GM23338 (cell line): ENCODE results near the gene MPRIP. TPM values are rescaled to one million over a fixed set of nuclear protein-coding genes. Genes with fewer than 3 reads are reported as not detected.

Experiments
- ATAC-seq: fragments of 200-7000 bp; cut with Tn5 transposase; 3 replicates; pipeline ENCODE4 v1.9.1; 2020
- DNase-seq: peaks from one replicate; pipeline ENCODE4 v3.0.0-alpha.2; 2015; ENCODE audit warnings: low spot score
- H2AFZ ChIP-seq: fragments of 200-600 bp; sonication (generic); 2 replicates; pipeline ENCODE4 v1.8.0; 2016; ENCODE audit warnings: antibody characterized with exemption, mild to moderate bottlenecking, moderate library complexity
- H3F3A ChIP-seq: fragments of 200-600 bp; sonication (generic); replicated peaks from 2 replicates; pipeline ENCODE4 v1.8.0; 2017; ENCODE audit warnings: antibody characterized with exemption, mixed run types, low read depth
- H3K27ac ChIP-seq: fragments of 200-600 bp; sonication (generic); 2 replicates; pipeline ENCODE4 v1.6.1; 2016; ENCODE audit warnings: low read depth
- H3K27me3 ChIP-seq: fragments of 200-600 bp; sonication (generic); 2 replicates; pipeline ENCODE4 v1.8.0; 2016; ENCODE audit warnings: mild to moderate bottlenecking, mixed run types, moderate library complexity; ENCODE audit not compliant: insufficient read depth
- H3K36me3 ChIP-seq: fragments of 200-600 bp; sonication (generic); 2 replicates; pipeline ENCODE4 v1.8.0; 2016; ENCODE audit warnings: mild to moderate bottlenecking; ENCODE audit not compliant: insufficient read depth
- H3K4me1 ChIP-seq: fragments of 200-600 bp; sonication (generic); 2 replicates; pipeline ENCODE4 v1.8.0; 2016; ENCODE audit warnings: mild to moderate bottlenecking, moderate library complexity; ENCODE audit not compliant: insufficient read depth
- H3K4me2 ChIP-seq: fragments of 200-600 bp; sonication (generic); 2 replicates; pipeline ENCODE4 v1.7.1; 2017; ENCODE audit warnings: mixed run types
- H3K4me3 ChIP-seq: fragments of 200-600 bp; sonication (generic); 2 replicates; pipeline ENCODE4 v1.6.1; 2016; ENCODE audit warnings: mixed run types
- H3K79me2 ChIP-seq: fragments of 200-600 bp; sonication (generic); replicated peaks from 2 replicates; pipeline ENCODE4 v1.8.0; 2017; ENCODE audit warnings: mild to moderate bottlenecking; ENCODE audit not compliant: insufficient read depth
- H3K9me2 ChIP-seq: fragments of 200-600 bp; sonication (generic); 2 replicates; pipeline ENCODE4 v1.8.0; 2017; ENCODE audit not compliant: insufficient read depth
- H4K20me1 ChIP-seq: fragments of 200-600 bp; sonication (generic); replicated peaks from 2 replicates; pipeline ENCODE4 v1.8.0; 2017; ENCODE audit warnings: mild to moderate bottlenecking; ENCODE audit not compliant: insufficient read depth
- H3K27ac Mint-ChIP-seq: 2 replicates; pipeline ENCODE4 v1.8.0; 2020; ENCODE audit warnings: inconsistent platforms, mild to moderate bottlenecking, moderate library complexity, mixed read lengths
- H3K27me3 Mint-ChIP-seq: 3 replicates; pipeline ENCODE4 v1.8.0; 2022; ENCODE audit warnings: low read depth, mild to moderate bottlenecking, moderate library complexity, mixed read lengths, inconsistent platforms; ENCODE audit not compliant: insufficient read depth, poor library complexity
- H3K36me3 Mint-ChIP-seq: 3 replicates; pipeline ENCODE4 v1.8.0; 2021; ENCODE audit warnings: low read depth, mild to moderate bottlenecking, inconsistent platforms, moderate library complexity, mixed read lengths
- H3K4me1 Mint-ChIP-seq: 3 replicates; pipeline ENCODE4 v1.8.0; 2020; ENCODE audit warnings: mild to moderate bottlenecking, inconsistent platforms, mixed read lengths
- H3K4me3 Mint-ChIP-seq: 3 replicates; pipeline ENCODE4 v1.8.0; 2021; ENCODE audit warnings: moderate library complexity, mild to moderate bottlenecking, inconsistent platforms, mixed read lengths
- H3K9me3 Mint-ChIP-seq: 3 replicates; pipeline ENCODE4 v1.8.0; 2020; ENCODE audit warnings: moderate library complexity, mild to moderate bottlenecking, inconsistent platforms, mixed read lengths
- CREB1 ChIP-seq: fragments of 250-450 bp; sonication (Bioruptor Pico); IDR thresholded peaks from 2 replicates; pipeline ENCODE4 v1.5.0; 2020; ENCODE audit warnings: low read depth, mild to moderate bottlenecking, moderate library complexity
- CTCF ChIP-seq, 2 experiments: fragments of 200-600 bp in 1 of 2; sonication (generic) in 1 of 2; conservative IDR thresholded peaks; 2 replicates each; pipeline versions ENCODE4 v1.5.1 to v1.6.1; 2016 to 2017; ENCODE audit warnings: antibody characterized with exemption in 2 of 2, low read depth in 2 of 2, mild to moderate bottlenecking in 2 of 2, moderate library complexity in 1 of 2
- ETS1 ChIP-seq: IDR thresholded peaks from 2 replicates; pipeline ENCODE4 v1.6.1; 2016; ENCODE audit warnings: antibody characterized with exemption
- EZH2 ChIP-seq: fragments of 200-600 bp; sonication (generic); IDR thresholded peaks from one replicate; pipeline ENCODE4 v1.8.0; 2017; ENCODE audit warnings: antibody characterized with exemption, mild to moderate bottlenecking, low read depth; ENCODE audit not compliant: unreplicated experiment
- EZH2phosphoT487 ChIP-seq: fragments of 200-600 bp; sonication (generic); IDR thresholded peaks from one replicate; pipeline ENCODE4 v1.8.1; 2018; ENCODE audit warnings: antibody characterized with exemption; ENCODE audit not compliant: unreplicated experiment
- JUNB ChIP-seq: IDR thresholded peaks from one replicate; pipeline ENCODE4 v1.6.1; 2016; ENCODE audit warnings: antibody characterized with exemption; ENCODE audit not compliant: unreplicated experiment
- NANOG ChIP-seq: IDR thresholded peaks from 2 replicates; pipeline ENCODE4 v1.6.1; 2016; ENCODE audit warnings: antibody characterized with exemption, borderline replicate concordance
- POLR2AphosphoS5 ChIP-seq: IDR thresholded peaks from 2 replicates; pipeline ENCODE4 v1.6.1; 2016; ENCODE audit warnings: antibody characterized with exemption, low read depth
- REST ChIP-seq: IDR thresholded peaks from one replicate; pipeline ENCODE4 v1.6.1; 2018; ENCODE audit warnings: antibody characterized with exemption; ENCODE audit not compliant: unreplicated experiment
- STAT1 ChIP-seq: IDR thresholded peaks from one replicate; pipeline ENCODE4 v1.6.1; 2016; ENCODE audit warnings: antibody characterized with exemption; ENCODE audit not compliant: unreplicated experiment
- ZNF114 ChIP-seq: fragments of 250-450 bp; sonication (Bioruptor Pico); IDR thresholded peaks from 2 replicates; pipeline ENCODE4 v1.5.0; 2020; ENCODE audit warnings: mild to moderate bottlenecking, moderate library complexity
- ZNF331 ChIP-seq: fragments of 250-450 bp; sonication (Bioruptor Pico); IDR thresholded peaks from 2 replicates; pipeline ENCODE4 v1.5.0; 2020; ENCODE audit warnings: low read depth, mild to moderate bottlenecking, moderate library complexity
- ZNF462 ChIP-seq: fragments of 250-450 bp; sonication (Bioruptor Pico); IDR thresholded peaks from 2 replicates; pipeline ENCODE4 v1.5.0; 2020; ENCODE audit warnings: mild to moderate bottlenecking, moderate library complexity
- polyA plus RNA-seq: library from polyadenylated mRNA; unstranded; fragments of >200 nt; fragmentation: Nextera tagmentation; extraction: Ambion mirVana; gene quantifications from 2 replicates; pipeline ENCODE4 v1.2.1, GENCODE V29; 2016
- total RNA-seq: library from RNA; depleted of rRNA; stranded (reverse); fragments of >200 nt; shearing (Covaris generic); gene quantifications from 2 replicates; pipeline ENCODE4 v1.2.3, GENCODE V29; 2014

MPRIP gene
- total and polyA plus RNA-seq, 2 experiments from 2014 or later, result 39.3 to 113 TPM

- Mint-ChIP-seq H3K9me3 (no peaks in the 10 kb centered on the region), H3K36me3 (peaks cover 9% of the 10 kb centered on the region), H3K27ac (0 out of 2 replicates have a peak overlapping the region, but pooled peaks have one; percentile 46), H3K4me3 (no peak overlapping the region), H3K4me1 (peaks cover 8% of the 10 kb centered on the region), H3K27me3 (peaks cover 6% of the 10 kb centered on the region)
- Histone ChIP-seq H4K20me1 (peaks cover 19% of the 10 kb centered on the region; the same call in 1 of the 2 replicates), H3K4me3 (no peak overlapping the region), H3K9me2 (0 out of 2 replicates have a peak, but pooled peaks cover 4% of the 10 kb centered on the region), H3K36me3 (no peaks in the 10 kb centered on the region), H3K4me2 (no peak overlapping the region), H3K27me3 (no peaks in the 10 kb centered on the region), H3K4me1 (0 out of 2 replicates have a peak, but pooled peaks cover 7% of the 10 kb centered on the region), H3K27ac (no peak overlapping the region), H3K79me2 (peaks cover 92% of the 10 kb centered on the region), H3F3A (no peaks in the 10 kb centered on the region), H2AFZ (no peak overlapping the region)
- ATAC-seq (no peak), DNase-seq (no peak)
- no peak for TF ChIP-seq ZNF331 (CRISPR knock-in tag)
- TF ChIP-seq JUNB, result no peak
- no peak for TF ChIP-seq ZNF462 (CRISPR knock-in tag)
- TF ChIP-seq EZH2, result no peak
- no peak for TF ChIP-seq POLR2AphosphoS5
- no peak for TF ChIP-seq EZH2phosphoT487
- no peak for TF ChIP-seq ZNF114 (CRISPR knock-in tag)
- TF ChIP-seq CREB1 (CRISPR knock-in tag), result no peak
- TF ChIP-seq NANOG, result no peak
- TF ChIP-seq STAT1, result no peak
- no peak for TF ChIP-seq ETS1
- no peak for TF ChIP-seq REST
- TF ChIP-seq CTCF (conservative IDR thresholded peaks at IDR 0.05; ENCODE audit: low read depth in 2 of 2), result no peak
Measured at GRCh38 chr17:17071531-17072360, 29.5 kb downstream of the MPRIP start.
